Esophagus muscularis mucosa (tissue), 4 donors: ENCODE results near the gene ZNF516. TPM values are rescaled to one million over a fixed set of nuclear protein-coding genes. Genes with fewer than 3 reads are reported as not detected.

Source experiments
- DNase-seq: peaks from one replicate; pipeline ENCODE4 v3.0.0-alpha.2; 2017; ENCODE audit errors: extremely low spot score
- H3K27ac ChIP-seq, 4 donors: fragments of 200-600 bp; sonication (generic); replicated peaks in 1 of 4; 1 replicate in 3 of 4; 2 replicates in 1 of 4; pipeline ENCODE4 v1.5.1; 2016 to 2019; ENCODE audit warnings: mild to moderate bottlenecking in 1 of 4
- H3K27me3 ChIP-seq, 4 donors: fragments of 200-600 bp; sonication (generic); one replicate each; pipeline versions ENCODE4 v1.5.1 to v1.6.0; 2016 to 2019
- H3K36me3 ChIP-seq, 4 donors: fragments of 200-600 bp; sonication (generic); one replicate each; pipeline ENCODE4 v1.5.1; 2016 to 2019
- H3K4me1 ChIP-seq, 4 donors: fragments of 200-600 bp; sonication (generic); one replicate each; pipeline ENCODE4 v1.5.1; 2016 to 2019
- H3K4me3 ChIP-seq, 4 donors: fragments of 200-600 bp; sonication (generic); 1 replicate in 2 of 4; 2 replicates in 2 of 4; pipeline ENCODE4 v1.5.1; 2016 to 2019; ENCODE audit warnings: mild to moderate bottlenecking in 4 of 4, moderate library complexity in 1 of 4
- H3K9me3 ChIP-seq, 4 donors: fragments of 200-600 bp; sonication (generic); 1 replicate in 3 of 4; 2 replicates in 1 of 4; pipeline ENCODE4 v1.5.1; 2016 to 2019
- CTCF ChIP-seq, 3 experiments: fragments of 200-600 bp in 2 of 3; fragments of 450-650 bp in 1 of 3; sonication (generic) in 2 of 3; IDR thresholded peaks; one replicate each; pipeline ENCODE4 v1.5.1; 2017 to 2019; ENCODE audit warnings: antibody characterized with exemption in 3 of 3, mild to moderate bottlenecking in 2 of 3, moderate library complexity in 1 of 3
- EP300 ChIP-seq: sonication (generic); formaldehyde crosslinking; IDR thresholded peaks from one replicate; pipeline ENCODE4 v1.6.1; 2017; ENCODE audit warnings: antibody characterized with exemption
- POLR2A ChIP-seq: fragments of 450-650 bp; IDR thresholded peaks from one replicate; pipeline ENCODE4 v1.6.1; 2017; ENCODE audit warnings: antibody characterized with exemption, moderate library complexity, mild to moderate bottlenecking, low read depth
- POLR2AphosphoS5 ChIP-seq, 2 donors: sonication (generic); formaldehyde crosslinking; IDR thresholded peaks; one replicate each; pipeline ENCODE4 v1.6.1; 2017; ENCODE audit warnings: antibody characterized with exemption in 2 of 2
- WGBS: methylation state at CpG from one replicate; pipeline ENCODE4 v1.1.5; 2018; 5-methylcytosine and 5-hydroxymethylcytosine counted together
- intact Hi-C: fragments of 100-400 bp; cut with DNase I; formaldehyde crosslinking; loops from one replicate; pipeline ENCODE4 v1.15.1; 2023
- total RNA-seq, 4 donors: library from RNA; depleted of rRNA; stranded (reverse); fragments of >200 nt; gene quantifications; one replicate each; pipeline versions ENCODE4 v1.1.0 to v1.2.1, GENCODE V29; 2016

Gene ZNF516
- total RNA-seq, 4 donors from 2014 or later = 28.5 to 44.9 (median 35.8) TPM

- H3K4me1 ChIP-seq = peaks cover 32 to 80% (median 61%) of the 10 kb centered on the region in 4 donors
- peak overlapping the region in 2 of 4 donors; percentile 5 to 76 for H3K27ac ChIP-seq
- no peak for TF ChIP-seq CTCF (IDR thresholded peaks at IDR 0.05)
- H3K27me3 ChIP-seq = no peaks in the 10 kb centered on the region
- peaks cover 17 to 34% (median 30%) of the 10 kb centered on the region in 4 donors for H3K36me3 ChIP-seq
- WGBS = 85% methylated on average over 17 of the region's 18 CpGs
- DNase-seq = no peak
- no peak overlapping the region for H3K4me3 ChIP-seq
- no peaks in the 10 kb centered on the region for H3K9me3 ChIP-seq
- intact Hi-C loops = no loop called here
Measured at GRCh38 chr18:76443519-76444445, 51.3 kb downstream of the ZNF516 start.

GRCh38 chr18:76442413-76443171 is 52.5 kb downstream of the ZNF516 start:
- no peaks in the 10 kb centered on the region for H3K9me3 ChIP-seq
- H3K27me3 ChIP-seq = no peaks in the 10 kb centered on the region
- H3K27ac ChIP-seq = no peak overlapping the region
- no peak for DNase-seq
- no peak for TF ChIP-seq POLR2A
- H3K4me1 ChIP-seq = peaks cover 27 to 78% (median 55%) of the 10 kb centered on the region in 4 donors
- peaks cover 17 to 34% (median 30%) of the 10 kb centered on the region in 4 donors for H3K36me3 ChIP-seq
- intact Hi-C loops = no loop called here
- 94% methylated on average over 47 of the region's 66 CpGs for WGBS
- no peak overlapping the region for H3K4me3 ChIP-seq

GRCh38 chr18:76441668-76442412 is 53.2 kb downstream of the ZNF516 start:
- 97% methylated on average over 38 of the region's 65 CpGs for WGBS
- intact Hi-C loops = no loop called here
- no peak for DNase-seq
- TF ChIP-seq POLR2A (no peak), CTCF (IDR thresholded peaks at IDR 0.05) (no peak), EP300 (no peak), POLR2AphosphoS5 (IDR thresholded peaks at IDR 0.05) (no peak)
- no peak overlapping the region for H3K27ac ChIP-seq
- no peaks in the 10 kb centered on the region for H3K9me3 ChIP-seq
- H3K27me3 ChIP-seq = no peaks in the 10 kb centered on the region
- peaks cover 17 to 34% (median 31%) of the 10 kb centered on the region in 4 donors for H3K36me3 ChIP-seq
- H3K4me1 ChIP-seq = peaks cover 22 to 77% (median 50%) of the 10 kb centered on the region in 4 donors
- no peak overlapping the region for H3K4me3 ChIP-seq

GRCh38 chr18:76441002-76441667 is 53.9 kb downstream of the ZNF516 start:
- Histone ChIP-seq H3K4me3 (no peak overlapping the region), H3K27ac (no peak overlapping the region), H3K9me3 (no peaks in the 10 kb centered on the region), H3K27me3 (no peaks in the 10 kb centered on the region), H3K4me1 (peaks cover 15 to 71% (median 46%) of the 10 kb centered on the region in 4 donors), H3K36me3 (peaks cover 17 to 34% (median 32%) of the 10 kb centered on the region in 4 donors)
- intact Hi-C loops = no loop called here
- no peak for TF ChIP-seq CTCF (IDR thresholded peaks at IDR 0.05)
- no peak for TF ChIP-seq POLR2AphosphoS5 (IDR thresholded peaks at IDR 0.05)
- TF ChIP-seq EP300 = no peak
- TF ChIP-seq POLR2A = no peak
- DNase-seq = no peak
- 98% methylated on average over 53 of the region's 54 CpGs for WGBS
